ENCODE data around the gene ADAMTS15. TPM values are rescaled to one million over a fixed set of nuclear protein-coding genes. Genes with fewer than 3 reads are reported as not detected.

Gene ADAMTS15
- total RNA-seq, 4 donors from 2014 or later = 18.4 to 34.1 (median 24.9) TPM

- no peaks in the 10 kb centered on the region for H3K36me3 ChIP-seq
- no peak for DNase-seq (ENCODE audit: low spot score in 2 of 2)
These were observed 49.7 kb downstream of the ADAMTS15 start for GRCh38 chr11:130498181-130498580.

GRCh38 chr11:130499828-130500227 is 51.4 kb downstream of the ADAMTS15 start:
- no peak overlapping the region for H3K4me3 ChIP-seq
- no peak for DNase-seq (ENCODE audit: low spot score in 2 of 2)
- no peaks in the 10 kb centered on the region for H3K36me3 ChIP-seq
- H3K27me3 ChIP-seq = no peaks in the 10 kb centered on the region
- TF ChIP-seq CTCF (IDR thresholded peaks at IDR 0.05) (no peak), POLR2A (IDR thresholded peaks at IDR 0.05) (no peak), EP300 (IDR thresholded peaks at IDR 0.05) (no peak)
- H3K9me3 ChIP-seq = peaks cover 0 to 18% (median 0%) of the 10 kb centered on the region in 4 donors
- no peaks in the 10 kb centered on the region for H3K4me1 ChIP-seq
- H3K27ac ChIP-seq = peak overlapping the region in 1 of 4 donors; percentile 12

More at GRCh38 chr11:130498181-130498580, 49.7 kb downstream of the ADAMTS15 start:
- no peaks in the 10 kb centered on the region for H3K4me1 ChIP-seq
- H3K4me3 ChIP-seq = no peak overlapping the region
- H3K27me3 ChIP-seq = no peaks in the 10 kb centered on the region
- H3K27ac ChIP-seq = no peak overlapping the region
- H3K9me3 ChIP-seq = peaks cover 0 to 10% (median 0%) of the 10 kb centered on the region in 4 donors
- no peak for TF ChIP-seq POLR2A (IDR thresholded peaks at IDR 0.05)

- Histone ChIP-seq H3K27me3 (no peaks in the 10 kb centered on the region), H3K36me3 (no peaks in the 10 kb centered on the region), H3K4me1 (no peaks in the 10 kb centered on the region), H3K4me3 (no peak overlapping the region), H3K9me3 (peaks cover 0 to 11% (median 0%) of the 10 kb centered on the region in 4 donors), H3K27ac (no peak overlapping the region)
- WGBS, 2 donors = 90 to 98% methylated on average over 1 of the region's 1 CpG
- no peak for DNase-seq (ENCODE audit: low spot score in 2 of 2)
- TF ChIP-seq EP300 (IDR thresholded peaks at IDR 0.05) (no peak), POLR2A (IDR thresholded peaks at IDR 0.05) (no peak), CTCF (IDR thresholded peaks at IDR 0.05) (no peak)
These were observed 55.9 kb downstream of the ADAMTS15 start for GRCh38 chr11:130504317-130504716.

GRCh38 chr11:130508913-130509312 is 60.5 kb downstream of the ADAMTS15 start:
- Histone ChIP-seq H3K27me3 (no peaks in the 10 kb centered on the region), H3K4me1 (peaks cover 0 to 21% (median 5%) of the 10 kb centered on the region in 4 donors), H3K27ac (no peak overlapping the region), H3K9me3 (peaks cover 0 to 10% (median 0%) of the 10 kb centered on the region in 4 donors), H3K36me3 (no peaks in the 10 kb centered on the region), H3K4me3 (no peak overlapping the region)
- WGBS, 2 donors = 62 to 81% methylated on average over 1 of the region's 1 CpG
- no peak for TF ChIP-seq CTCF (IDR thresholded peaks at IDR 0.05)
- no peak for TF ChIP-seq POLR2A (IDR thresholded peaks at IDR 0.05)
- no peak for TF ChIP-seq EP300 (IDR thresholded peaks at IDR 0.05)
- no peak for DNase-seq (ENCODE audit: low spot score in 2 of 2)

GRCh38 chr11:130509942-130510341 is 61.5 kb downstream of the ADAMTS15 start:
- no peaks in the 10 kb centered on the region for H3K27me3 ChIP-seq
- TF ChIP-seq CTCF (IDR thresholded peaks at IDR 0.05) = no peak
- TF ChIP-seq EP300 (IDR thresholded peaks at IDR 0.05) = no peak
- no peak for TF ChIP-seq POLR2A (IDR thresholded peaks at IDR 0.05)
- WGBS, 2 donors = 77 to 82% methylated on average over 2 of the region's 2 CpGs
- peaks cover 0 to 21% (median 5%) of the 10 kb centered on the region in 4 donors for H3K4me1 ChIP-seq
- H3K27ac ChIP-seq = peak overlapping the region; percentile 47 to 71 (median 52)
- H3K36me3 ChIP-seq = no peaks in the 10 kb centered on the region
- peaks cover 0 to 4% (median 0%) of the 10 kb centered on the region in 4 donors for H3K9me3 ChIP-seq
- DNase-seq (ENCODE audit: low spot score in 2 of 2) = no peak
- H3K4me3 ChIP-seq = no peak overlapping the region

Measured in tibial nerve (tissue), 4 donors.